Suppressor macrophage treated with lipopolysaccharide for 4 hours (primary cell): ENCODE results near the gene TLR9.

Experiments
- DNase-seq: peaks from one replicate; pipeline ENCODE4 v3.0.0-alpha.2; 2020

Gene TLR9

GRCh38 chr3:52232279-52233107 lies 7.0 kb upstream of the TLR9 start:
- no peak for DNase-seq

GRCh38 chr3:52231502-52232278 lies 6.2 kb upstream of the TLR9 start:
- peak; percentile 91 for DNase-seq

GRCh38 chr3:52230889-52231499 lies 5.5 kb upstream of the TLR9 start:
- no peak for DNase-seq

- no peak for DNase-seq
Observed at GRCh38 chr3:52230461-52230860, 5.0 kb upstream of the TLR9 start.

- DNase-seq: no peak
Observed at GRCh38 chr3:52229656-52230055, 4.2 kb upstream of the TLR9 start.

GRCh38 chr3:52228751-52229291 lies 3.4 kb upstream of the TLR9 start:
- DNase-seq: no peak

- DNase-seq: no peak
Observed at GRCh38 chr3:52228266-52228665, 2.8 kb upstream of the TLR9 start.

- DNase-seq: no peak
Observed at GRCh38 chr3:52227766-52228165, 2.3 kb upstream of the TLR9 start.

GRCh38 chr3:52227117-52227516 lies 1.7 kb upstream of the TLR9 start:
- no peak for DNase-seq

- DNase-seq: no peak
Observed at GRCh38 chr3:52226229-52226817, 878 bp upstream of the TLR9 start.

- no peak for DNase-seq
Observed at GRCh38 chr3:52223449-52224408, 1.7 kb downstream of the TLR9 start.

GRCh38 chr3:52222319-52223221 lies 2.9 kb downstream of the TLR9 start:
- no peak for DNase-seq

- DNase-seq: no peak
Observed at GRCh38 chr3:52221563-52222318, 3.7 kb downstream of the TLR9 start.

- DNase-seq: no peak
Observed at GRCh38 chr3:52221141-52221562, 4.3 kb downstream of the TLR9 start.

GRCh38 chr3:52220380-52221026 lies 4.9 kb downstream of the TLR9 start:
- peak; percentile 85 for DNase-seq

- no peak for DNase-seq
Observed at GRCh38 chr3:52218937-52219650, 6.4 kb downstream of the TLR9 start.

- DNase-seq: no peak
Observed at GRCh38 chr3:52218454-52218853, 7.0 kb downstream of the TLR9 start.

GRCh38 chr3:52218026-52218425 lies 7.4 kb downstream of the TLR9 start:
- no peak for DNase-seq

GRCh38 chr3:52217409-52217805 lies 8.0 kb downstream of the TLR9 start:
- no peak for DNase-seq
